Measurements from ENCODE around the gene AKAP13.

DNA sequence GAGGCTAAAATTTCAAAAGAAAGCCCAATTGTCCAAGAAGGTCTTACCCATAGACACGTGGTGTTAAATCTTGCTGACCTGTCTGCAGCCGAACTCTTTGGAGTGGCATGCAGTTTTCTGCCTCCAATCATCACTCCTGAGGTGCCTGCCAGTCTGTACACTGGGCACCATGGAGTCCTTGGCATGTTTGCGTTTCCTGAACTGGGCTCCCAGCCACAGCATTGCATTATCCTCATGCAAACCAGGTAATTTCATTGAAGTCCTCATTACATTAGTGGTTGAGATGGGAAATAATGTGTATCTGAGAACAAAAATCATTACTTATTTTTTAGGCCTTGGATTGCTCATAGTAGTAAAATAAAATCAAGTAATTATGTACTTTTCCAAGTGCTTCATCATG, 152.3 kb downstream of the AKAP13 start:
- no peak for TF ChIP-seq CTCF (conservative IDR thresholded peaks at IDR 0.05; ENCODE audit: low read depth, low read length)
- TF ChIP-seq EZH2 (IDR thresholded peaks at IDR 0.05; ENCODE audit: borderline replicate concordance, low read depth, low read length, poor library complexity, severe bottlenecking) = no peak

Measured in A673 (cell line).